Ovary (tissue), 9 donors: ENCODE data around the gene GAS6. TPM values are rescaled to one million over a fixed set of nuclear protein-coding genes. Genes with fewer than 3 reads are reported as not detected.
"Not testable (repeated sequence)": the region's sequence is repeated elsewhere in the genome, so short reads cannot be mapped to it uniquely, and the experiment has no call there.

Experiments
- DNase-seq, 5 donors: peaks; one replicate each; pipeline ENCODE4 v3.0.0-alpha.2; 2019 to 2020
- H3K27ac ChIP-seq, 2 donors: fragments of 200-600 bp; one replicate each; pipeline versions ENCODE4 v1.5.1 to v1.8.0; 2019 to 2022
- H3K27me3 ChIP-seq: fragments of 200-600 bp; one replicate; pipeline ENCODE4 v1.8.0; 2022
- H3K36me3 ChIP-seq: fragments of 200-600 bp; sonication (generic); one replicate; pipeline ENCODE4 v1.5.1; 2019
- H3K4me1 ChIP-seq: one replicate; pipeline ENCODE4 v1.8.1; 2013; ENCODE audit warnings: mild to moderate bottlenecking, moderate library complexity; ENCODE audit not compliant: insufficient read depth
- H3K4me3 ChIP-seq: fragments of 200-600 bp; sonication (generic); one replicate; pipeline ENCODE4 v1.5.1; 2017
- H3K9me3 ChIP-seq, 2 donors: fragments of 200-600 bp in 1 of 2; sonication (generic) in 1 of 2; one replicate each; pipeline versions ENCODE4 v1.5.1 to v1.8.1; 2013 to 2019; ENCODE audit warnings: mild to moderate bottlenecking in 1 of 2, moderate library complexity in 1 of 2
- CTCF ChIP-seq, 3 donors: fragments of 450-650 bp in 2 of 3; fragments of 200-600 bp in 1 of 3; IDR thresholded peaks; one replicate each; pipeline versions ENCODE4 v1.5.1 to v1.8.0; 2016 to 2022; ENCODE audit warnings: antibody characterized with exemption in 3 of 3, mild to moderate bottlenecking in 1 of 3
- EP300 ChIP-seq: sonication (generic); formaldehyde crosslinking; IDR thresholded peaks from one replicate; pipeline ENCODE4 v1.6.1; 2017; ENCODE audit warnings: antibody characterized with exemption
- POLR2A ChIP-seq: fragments of 450-650 bp; IDR thresholded peaks from one replicate; pipeline ENCODE4 v1.6.1; 2017; ENCODE audit warnings: antibody characterized with exemption, mild to moderate bottlenecking, moderate library complexity
- WGBS, 3 donors: extraction: QIAGEN DNeasy Blood & Tissue Kit in 1 of 3; methylation state at CpG; one replicate each; pipeline versions ENCODE4 v1.1.5 to v1.1.7; 2013 to 2017; 5-methylcytosine and 5-hydroxymethylcytosine counted together
- intact Hi-C, 4 donors: fragments of 100-400 bp; cut with DNase I; formaldehyde crosslinking; loops; one replicate each; pipeline versions ENCODE4 v1.11.0 to v1.15.1; 2022 to 2023
- polyA plus RNA-seq, 2 donors: library from polyadenylated mRNA; stranded (reverse); fragments of 200-250 nt in 1 of 2; fragments of 350-450 nt in 1 of 2; fragmentation: Illumina TruSeq in 1 of 2; extraction: RNeasy Lipid Tissue Mini Kit (QIAGEN cat#74804) in 1 of 2; gene quantifications; one replicate each; pipeline ENCODE4 v1.2.3, GENCODE V29; 2013 to 2014
- total RNA-seq, 7 donors: library from RNA; depleted of rRNA in 2 of 7; stranded (reverse); fragments of >200 nt in 2 of 7; fragmentation: NEBNext Ultra II Directional in 3 of 7; extraction: Animal tissue kit (Norgen Biotek cat#: 25700) in 3 of 7; gene quantifications; one replicate each; pipeline versions ENCODE4 v1.1.0 to v1.2.4, GENCODE V29; 2016 to 2023
- donor health status: DM: no; HTN: no; CAD: no; lungs with moderate emphysema.
- donor health status: DM: no; HTN: no; CAD: no.
- donor health status: Bipolar disorder and iron deficiency.
- donor health status: DM: yes; HTN: yes; CAD: no.
- donor health status: DM: no; HTN: no; CAD: no.
- donor health status: DM: yes; HTN: yes; CAD: no.

Gene GAS6
- total and polyA plus RNA-seq, 9 donors: 44.9 to 336 (median 143) TPM

GRCh38 chr13:113875429-113875815, 11.5 kb upstream of the GAS6 start:
- WGBS, 3 donors: 88 to 91% (median 91%) methylated on average over 8 of the region's 8 CpGs
- H3K4me1 ChIP-seq: no peaks in the 10 kb centered on the region
- H3K4me3 ChIP-seq: no peak overlapping the region
- H3K27me3 ChIP-seq: no peaks in the 10 kb centered on the region
- DNase-seq: no peak
- intact Hi-C loops: no loop called here
- TF ChIP-seq EP300 (no peak), CTCF (IDR thresholded peaks at IDR 0.05) (no peak), POLR2A (no peak)
- H3K27ac ChIP-seq: no peak overlapping the region
- H3K36me3 ChIP-seq: no peaks in the 10 kb centered on the region
- no peaks in the 10 kb centered on the region for H3K9me3 ChIP-seq

DNA sequence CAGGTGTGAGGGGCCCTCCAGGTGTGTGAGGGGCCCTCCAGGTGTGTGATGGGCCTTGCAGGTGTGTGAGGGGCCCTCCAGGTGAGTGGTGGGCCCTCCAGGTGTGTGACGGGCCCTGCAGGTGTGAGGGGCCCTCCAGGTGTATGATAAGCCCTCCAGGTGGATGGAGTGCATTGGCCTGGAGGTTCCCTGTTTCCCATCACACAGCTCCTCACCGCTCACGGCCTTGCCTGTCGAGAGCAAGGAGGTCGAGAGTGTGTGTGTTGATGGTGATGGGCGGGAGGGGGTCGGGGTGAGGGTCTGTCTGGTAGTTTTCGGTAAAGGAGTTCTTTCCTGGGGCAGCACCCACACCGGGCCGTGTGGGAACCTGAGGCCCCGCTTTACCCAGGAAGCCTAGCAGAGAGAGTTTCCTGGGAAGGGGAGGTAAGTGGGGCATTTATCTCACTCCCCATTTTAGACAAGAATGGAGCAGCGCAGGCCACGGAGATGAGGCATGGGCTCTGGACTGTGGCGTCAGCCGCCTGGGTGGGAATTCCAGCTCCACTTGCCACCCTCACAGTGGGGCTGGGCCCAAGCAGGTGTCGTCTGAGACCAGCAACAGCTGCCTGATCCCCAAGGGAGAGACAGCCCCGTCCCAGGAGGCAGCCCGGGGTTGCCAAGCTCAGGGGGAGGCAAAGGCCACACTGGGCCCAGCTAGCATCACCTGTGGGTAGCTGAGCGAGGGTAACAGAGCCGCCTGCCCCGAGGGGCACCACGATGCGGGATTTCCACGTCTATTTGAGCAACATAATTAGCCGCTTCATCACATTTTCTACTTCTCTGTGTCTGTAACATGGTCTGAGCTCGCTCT, 10.9 kb upstream of the GAS6 start:
- 88 to 93% (median 89%) methylated on average over 26 of the region's 26 CpGs for WGBS, 3 donors
- intact Hi-C loops: no loop called here
- H3K36me3 ChIP-seq: no peaks in the 10 kb centered on the region

GRCh38 chr13:113874177-113874576, 10.3 kb upstream of the GAS6 start:
- no peak for TF ChIP-seq EP300
- no peak for TF ChIP-seq CTCF (IDR thresholded peaks at IDR 0.05)
- no peak for TF ChIP-seq POLR2A
- H3K36me3 ChIP-seq: no peaks in the 10 kb centered on the region
- H3K4me3 ChIP-seq: no peak overlapping the region
- intact Hi-C loops: no loop called here
- no peaks in the 10 kb centered on the region for H3K9me3 ChIP-seq
- WGBS, 3 donors: 85 to 92% (median 89%) methylated on average over 10 of the region's 10 CpGs
- H3K27me3 ChIP-seq: no peaks in the 10 kb centered on the region
- no peak overlapping the region for H3K27ac ChIP-seq
- no peak for DNase-seq
- H3K4me1 ChIP-seq: no peaks in the 10 kb centered on the region

More for the DNA sequence above, 10.9 kb upstream of the GAS6 start:
- no peak for DNase-seq
- H3K4me3 ChIP-seq: no peak overlapping the region
- H3K4me1 ChIP-seq: no peaks in the 10 kb centered on the region
- no peaks in the 10 kb centered on the region for H3K27me3 ChIP-seq
- TF ChIP-seq POLR2A (no peak), EP300 (no peak), CTCF (IDR thresholded peaks at IDR 0.05) (no peak)
- H3K9me3 ChIP-seq: no peaks in the 10 kb centered on the region
- no peak overlapping the region for H3K27ac ChIP-seq

DNA sequence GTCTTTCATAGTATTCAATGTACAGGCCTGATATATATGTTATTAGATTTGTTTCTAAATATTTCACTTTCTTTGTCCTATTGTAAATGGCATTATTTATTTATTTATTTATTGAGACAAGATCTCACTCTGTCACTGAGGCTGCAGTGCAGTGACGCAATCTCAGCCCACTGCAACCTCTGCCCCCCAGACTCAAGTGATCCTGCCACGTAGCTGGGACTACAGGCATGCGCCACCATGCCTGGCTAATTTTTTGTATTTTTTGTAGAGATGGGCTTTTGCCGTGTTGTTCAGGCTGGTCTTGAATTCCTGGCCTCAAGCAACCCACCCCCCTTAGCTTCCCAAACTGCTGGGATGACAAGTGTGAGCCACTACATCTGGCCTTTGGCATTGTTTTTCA, 5.4 kb upstream of the GAS6 start:
- intact Hi-C loops: no loop called here
- TF ChIP-seq EP300 (no peak), POLR2A (no peak), CTCF (IDR thresholded peaks at IDR 0.05) (no peak)

GRCh38 chr13:113867913-113868312, 4.0 kb upstream of the GAS6 start:
- H3K27me3 ChIP-seq, H3K4me1 ChIP-seq, H3K4me3 ChIP-seq, H3K36me3 ChIP-seq, intact Hi-C loops, H3K27ac ChIP-seq, DNase-seq, H3K9me3 ChIP-seq: not testable (repeated sequence)
- 81 to 87% (median 85%) methylated on average over 5 of the region's 5 CpGs for WGBS, 3 donors

More for the DNA sequence above, 5.4 kb upstream of the GAS6 start:
- no peak for DNase-seq
- WGBS, 3 donors: 94 to 97% (median 96%) methylated on average over 4 of the region's 4 CpGs
- no peaks in the 10 kb centered on the region for H3K36me3 ChIP-seq
- peaks cover 2% of the 10 kb centered on the region for H3K4me1 ChIP-seq
- no peak overlapping the region for H3K4me3 ChIP-seq
- no peak overlapping the region for H3K27ac ChIP-seq
- no peaks in the 10 kb centered on the region for H3K27me3 ChIP-seq
- H3K9me3 ChIP-seq: no peaks in the 10 kb centered on the region
